OCI-LY3 (cell line): ENCODE results near the gene IRF6.
A peak's percentile ranks its signal among the peaks of the same experiment; 100 is the strongest.

Source experiments
- H2AFZ ChIP-seq: fragments of 200-600, 300-600 bp; shearing (Covaris generic); 2 replicates; pipeline ENCODE4 v1.6.0; 2014; ENCODE audit warnings: antibody characterized with exemption, low read depth, low read length
- H3K27ac ChIP-seq: fragments of 200-600, 300-600 bp; sonication (generic); 2 replicates; pipeline ENCODE4 v1.5.1; 2014; ENCODE audit warnings: mild to moderate bottlenecking, low read length, moderate library complexity, mixed read lengths
- H3K27me3 ChIP-seq: fragments of 200-600, 300-600 bp; sonication (generic); 2 replicates; pipeline ENCODE4 v1.6.1; 2014; ENCODE audit warnings: low read depth, low read length, mixed read lengths
- H3K36me3 ChIP-seq: fragments of 200-600, 300-600 bp; sonication (generic); replicated peaks from 2 replicates; pipeline ENCODE3; 2014; ENCODE audit warnings: low read depth, low read length, mixed read lengths
- H3K4me1 ChIP-seq: fragments of 300-600, 200-600 bp; sonication (generic); 2 replicates; pipeline ENCODE4 v1.6.1; 2014; ENCODE audit warnings: low read length, mixed read lengths
- H3K4me2 ChIP-seq: fragments of 200-600, 300-600 bp; sonication (generic); 2 replicates; pipeline ENCODE4 v1.6.1; 2014; ENCODE audit warnings: low read length, mixed read lengths
- H3K4me3 ChIP-seq: fragments of 300-600, 200-600 bp; sonication (generic); 2 replicates; pipeline ENCODE4 v1.5.1; 2014; ENCODE audit warnings: antibody characterized with exemption, mild to moderate bottlenecking, low read length, moderate library complexity
- H3K79me2 ChIP-seq: fragments of 300-600, 200-600 bp; shearing (Covaris generic); 2 replicates; pipeline ENCODE4 v1.6.1; 2014; ENCODE audit warnings: mild to moderate bottlenecking, low read length, mixed read lengths
- H3K9ac ChIP-seq: fragments of 300-600, 200-600 bp; shearing (Covaris generic); 2 replicates; pipeline ENCODE4 v1.6.0; 2014; ENCODE audit warnings: mild to moderate bottlenecking, low read length, moderate library complexity
- H3K9me3 ChIP-seq: fragments of 200-600, 300-600 bp; shearing (Covaris generic); 2 replicates; pipeline ENCODE4 v1.6.1; 2014; ENCODE audit warnings: low read length, mixed read lengths; ENCODE audit not compliant: insufficient read depth
- H4K20me1 ChIP-seq: fragments of 200-600, 300-600 bp; sonication (generic); 2 replicates; pipeline ENCODE4 v1.6.1; 2016; ENCODE audit warnings: low read length, mixed read lengths; ENCODE audit not compliant: insufficient read depth
- CTCF ChIP-seq: fragments of 200-600, 300-600 bp; sonication (generic); IDR thresholded peaks from 2 replicates; pipeline ENCODE4 v1.5.1; 2014; ENCODE audit warnings: antibody characterized with exemption, low read length, low read depth
- EZH2phosphoT487 ChIP-seq: fragments of 200-600 bp; shearing (Covaris generic); IDR thresholded peaks from 2 replicates; pipeline ENCODE4 v1.6.1; 2018; ENCODE audit warnings: antibody characterized with exemption, mixed run types, low read depth

Gene IRF6

GRCh38 chr1:209756615-209757445 lies 49.1 kb downstream of the IRF6 start:
- Histone ChIP-seq H3K4me3 (peak overlapping the region; percentile 80), H2AFZ (peak overlapping the region; percentile 17; the same call in 1 of the 2 replicates)

GRCh38 chr1:209755926-209756614 lies 49.9 kb downstream of the IRF6 start, which contains the start of gene TRAF3IP3:
TRAF3IP3 (plus strand) TSS chr1:209756053; CDS start chr1:209760040, 3,987 bp downstream.
- H3K27ac ChIP-seq = peak within 1 kb of the TSS; percentile 88
- TF ChIP-seq EZH2phosphoT487 (no peak), CTCF (no peak)
- peak within 1 kb of the TSS; percentile 98 for H3K4me2 ChIP-seq
- peak within 1 kb of the TSS; percentile 91 for H2AFZ ChIP-seq
- H4K20me1 ChIP-seq = no peaks in the 10 kb centered on the region
- peak within 1 kb of the TSS; percentile 80 for H3K4me3 ChIP-seq
- no peaks in the 10 kb centered on the region for H3K9me3 ChIP-seq
- H3K9ac ChIP-seq = peak within 1 kb of the TSS; percentile 86
- H3K4me1 ChIP-seq = peaks cover 62% of the 10 kb centered on the region
- H3K36me3 ChIP-seq = peaks cover 11% of the 10 kb centered on the region
- H3K27me3 ChIP-seq = no peaks in the 10 kb centered on the region
- H3K79me2 ChIP-seq = peaks cover 12% of the 10 kb centered on the region; the same call in 1 of the 2 replicates

More at GRCh38 chr1:209756615-209757445, 49.1 kb downstream of the IRF6 start:
- H3K4me1 ChIP-seq = peaks cover 55% of the 10 kb centered on the region
- TF ChIP-seq CTCF (no peak), EZH2phosphoT487 (no peak)
- peak overlapping the region; percentile 86 for H3K9ac ChIP-seq
- H4K20me1 ChIP-seq = no peaks in the 10 kb centered on the region
- no peaks in the 10 kb centered on the region for H3K27me3 ChIP-seq
- peaks cover 12% of the 10 kb centered on the region; the same call in 1 of the 2 replicates for H3K79me2 ChIP-seq
- H3K27ac ChIP-seq = peak overlapping the region; percentile 88
- H3K36me3 ChIP-seq = peaks cover 15% of the 10 kb centered on the region
- peak overlapping the region; percentile 98 for H3K4me2 ChIP-seq
- no peaks in the 10 kb centered on the region for H3K9me3 ChIP-seq

DNA sequence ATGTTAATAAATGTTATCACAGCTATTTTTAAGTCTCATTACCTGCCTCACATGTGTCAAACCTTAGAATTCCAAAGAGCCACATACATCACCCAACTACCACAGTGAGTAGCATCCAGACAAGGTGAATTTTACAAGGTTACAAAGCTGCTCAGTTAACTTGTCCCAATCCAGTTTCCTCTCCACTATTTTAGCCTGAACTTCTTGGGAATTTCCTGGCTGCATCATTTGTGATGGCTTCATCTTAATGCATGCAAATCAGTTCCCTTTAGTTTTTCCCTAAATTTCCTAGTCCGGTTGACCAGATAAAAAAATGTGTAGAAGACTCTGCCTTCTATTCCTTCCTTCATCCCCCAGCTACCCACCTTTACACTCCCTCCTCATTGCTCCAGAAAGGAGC lies 50.7 kb downstream of the IRF6 start:
- Histone ChIP-seq H2AFZ (peak overlapping the region; percentile 91), H4K20me1 (no peaks in the 10 kb centered on the region), H3K36me3 (peaks cover 6% of the 10 kb centered on the region), H3K27ac (peak overlapping the region; percentile 88), H3K27me3 (no peaks in the 10 kb centered on the region), H3K9ac (peak overlapping the region; percentile 86), H3K4me3 (peak overlapping the region; percentile 80), H3K79me2 (peaks cover 12% of the 10 kb centered on the region; the same call in 1 of the 2 replicates), H3K9me3 (no peaks in the 10 kb centered on the region), H3K4me1 (peaks cover 67% of the 10 kb centered on the region), H3K4me2 (peak overlapping the region; percentile 98)
- TF ChIP-seq EZH2phosphoT487 (no peak), CTCF (no peak)

DNA sequence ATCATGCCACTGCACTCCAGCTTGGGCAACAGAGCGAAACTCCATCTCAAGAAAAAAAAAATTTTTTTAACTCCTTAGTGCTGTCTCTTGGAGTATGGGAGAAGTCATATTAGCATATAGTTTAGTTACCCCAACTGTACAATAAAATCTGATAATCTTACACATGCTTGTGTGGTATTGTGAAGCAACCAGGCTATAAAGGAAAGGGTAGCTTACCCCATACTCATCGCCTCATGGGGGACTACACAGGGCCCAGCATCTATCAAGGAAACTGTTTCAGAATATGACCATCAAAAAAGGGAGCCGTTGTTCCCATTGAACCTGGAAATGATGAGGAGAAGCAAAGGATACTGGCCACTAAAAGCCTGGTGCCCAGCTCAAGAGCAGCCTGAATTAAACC lies 53.1 kb downstream of the IRF6 start:
- Histone ChIP-seq H3K27ac (no peak overlapping the region), H3K79me2 (peaks cover 12% of the 10 kb centered on the region; the same call in 1 of the 2 replicates), H3K36me3 (no peaks in the 10 kb centered on the region), H4K20me1 (no peaks in the 10 kb centered on the region), H3K4me3 (no peak overlapping the region), H3K4me2 (no peak overlapping the region), H3K9ac (no peak overlapping the region), H2AFZ (no peak overlapping the region), H3K9me3 (no peaks in the 10 kb centered on the region), H3K27me3 (no peaks in the 10 kb centered on the region), H3K4me1 (peaks cover 82% of the 10 kb centered on the region)
- TF ChIP-seq EZH2phosphoT487 = no peak
